Dendritic cell treated with granulocyte-macrophage colony-stimulating factor and Interleukin-4, amounts not matched to agents 40 ng/mL and 50 ng/mL, for 4 days (primary cell): ENCODE data around the gene DNAJA1.
A peak's percentile ranks its signal among the peaks of the same experiment; 100 is the strongest.
"Not testable (repeated sequence)": the region's sequence is repeated elsewhere in the genome, so short reads cannot be mapped to it uniquely, and the experiment has no call there.

Experiments
- H3K27ac Mint-ChIP-seq: one replicate; pipeline ENCODE4 v1.8.0; 2022; ENCODE audit warnings: mild to moderate bottlenecking, mixed read lengths
- H3K27me3 Mint-ChIP-seq: one replicate; pipeline ENCODE4 v1.8.0; 2022; ENCODE audit warnings: mild to moderate bottlenecking, mixed read lengths
- H3K36me3 Mint-ChIP-seq: one replicate; pipeline ENCODE4 v1.8.0; 2022; ENCODE audit warnings: low read depth, mixed read lengths
- H3K4me1 Mint-ChIP-seq: one replicate; pipeline ENCODE4 v1.8.0; 2022; ENCODE audit warnings: low read depth, mixed read lengths
- H3K4me3 Mint-ChIP-seq: one replicate; pipeline ENCODE4 v1.8.0; 2022; ENCODE audit warnings: mild to moderate bottlenecking, moderate library complexity, mixed read lengths
- H3K9me3 Mint-ChIP-seq: one replicate; pipeline ENCODE4 v1.8.0; 2022; ENCODE audit warnings: mixed read lengths
- intact Hi-C: fragments of 100-400 bp; cut with micrococcal nuclease; formaldehyde crosslinking; loops from one replicate; pipeline ENCODE4 v1.15.0; 2022

DNAJA1 gene

DNA sequence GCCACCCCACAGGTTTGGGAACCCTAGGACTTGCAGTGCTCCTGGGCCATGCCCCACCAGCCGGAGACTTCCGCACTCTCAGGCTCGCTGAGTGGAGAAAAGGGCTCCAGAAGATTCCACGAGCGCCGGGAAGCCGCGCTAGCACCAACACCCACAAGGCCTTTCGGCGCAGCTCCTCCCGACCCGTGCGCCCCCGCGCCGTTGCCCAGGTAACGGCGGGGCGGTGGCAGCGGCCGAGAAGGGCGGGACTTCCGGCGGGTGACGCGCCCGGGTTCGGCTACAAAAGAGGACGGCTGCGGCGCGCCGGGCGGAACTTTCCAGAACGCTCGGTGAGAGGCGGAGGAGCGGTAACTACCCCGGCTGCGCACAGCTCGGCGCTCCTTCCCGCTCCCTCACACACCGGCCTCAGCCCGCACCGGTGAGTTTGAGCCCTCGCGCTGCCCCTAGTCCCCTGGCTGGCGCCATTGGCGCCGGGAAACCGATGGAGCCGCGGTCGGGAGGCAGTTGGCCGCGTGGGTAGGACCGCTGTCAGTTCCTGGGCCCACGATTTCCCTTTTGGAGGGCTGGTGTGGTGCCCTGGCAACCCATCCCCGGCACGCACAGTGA lies at the start of gene DNAJA1:
Gene DNAJA1 (plus strand): TSS at position 308 of the 606 bp plus-strand sequence. CDS start 1,212 bp downstream, outside the sequence.
- no peaks in the 10 kb centered on the region for H3K9me3 Mint-ChIP-seq
- peaks cover 55% of the 10 kb centered on the region for H3K36me3 Mint-ChIP-seq

DNA sequence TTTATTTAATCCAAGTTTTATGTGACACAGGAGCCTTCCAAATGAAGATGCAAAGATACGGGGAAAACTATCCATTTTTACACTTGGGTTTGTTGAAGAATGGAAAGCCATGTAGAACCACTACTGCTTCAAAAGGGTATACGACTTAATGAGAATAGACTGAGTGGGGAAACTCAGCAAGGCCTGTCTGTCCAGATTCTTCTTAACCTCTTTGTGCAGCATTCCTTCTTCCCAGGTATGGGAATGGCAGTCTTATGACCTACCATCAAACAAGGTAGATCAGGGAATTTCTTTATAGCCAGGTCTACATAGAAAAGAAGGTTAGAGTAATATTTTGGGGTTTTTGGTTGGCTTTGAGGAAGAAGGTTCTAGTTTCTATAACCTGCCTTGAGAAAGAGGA lies 47.0 kb upstream of the DNAJA1 start:
- Mint-ChIP-seq H3K4me1 (no peaks in the 10 kb centered on the region), H3K9me3 (no peaks in the 10 kb centered on the region), H3K4me3 (no peak overlapping the region), H3K36me3 (peaks cover 69% of the 10 kb centered on the region), H3K27me3 (no peaks in the 10 kb centered on the region), H3K27ac (no peak overlapping the region)
- intact Hi-C loops: no loop called here

More for the DNA sequence above, at the start of gene DNAJA1:
- peaks cover 62% of the 10 kb centered on the region for H3K4me1 Mint-ChIP-seq
- H3K27me3 Mint-ChIP-seq: no peaks in the 10 kb centered on the region
- peak within 1 kb of the TSS; percentile 90 for H3K4me3 Mint-ChIP-seq
- H3K27ac Mint-ChIP-seq: peak within 1 kb of the TSS; percentile 92
- intact Hi-C loops: loop anchor here (10.0 kb wide), 1 partner anchor 50 kb away; the partner anchor contains the start of gene SMU1

DNA sequence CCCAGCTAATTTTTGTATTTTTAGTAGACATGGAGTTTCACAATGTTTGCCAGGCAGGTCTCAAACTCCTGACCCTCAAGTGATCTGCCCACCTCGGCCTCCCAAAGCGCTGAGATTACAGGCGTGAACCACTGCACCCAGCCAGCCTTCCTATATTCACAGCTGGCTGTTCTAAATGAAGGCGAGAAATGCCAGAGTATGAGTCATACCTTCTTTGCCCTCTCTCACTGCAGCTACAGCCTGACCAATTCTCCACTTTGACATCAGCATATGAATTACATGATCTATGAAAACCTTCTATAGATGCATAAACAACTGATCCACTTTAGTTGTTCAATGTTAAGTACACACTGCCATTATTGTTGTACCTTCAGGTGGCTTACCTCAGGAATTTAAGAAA lies 38.1 kb upstream of the DNAJA1 start:
- Mint-ChIP-seq H3K36me3 (peaks cover 91% of the 10 kb centered on the region), H3K9me3 (no peaks in the 10 kb centered on the region), H3K4me1 (peaks cover 4% of the 10 kb centered on the region), H3K27me3 (no peaks in the 10 kb centered on the region), H3K27ac (no peak overlapping the region), H3K4me3 (no peak overlapping the region)
- intact Hi-C loops: no loop called here

DNA sequence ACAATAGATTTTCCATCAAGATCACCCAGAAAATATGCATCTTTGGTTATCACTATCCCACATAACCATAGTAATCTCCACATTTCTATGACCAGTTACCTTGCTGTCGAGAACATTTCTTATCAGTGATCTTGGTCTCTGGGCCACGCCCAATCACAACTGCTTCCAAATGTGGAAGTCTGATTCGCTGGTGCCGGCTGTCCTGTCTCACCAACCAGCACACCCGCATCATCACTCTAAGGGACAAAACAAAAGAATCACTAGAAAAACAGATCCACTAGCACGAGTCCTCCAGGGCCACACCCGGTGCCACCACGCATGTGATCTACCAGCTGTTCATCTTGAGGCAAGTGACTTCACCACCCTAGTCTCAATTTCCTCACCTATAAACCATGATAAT lies 35.4 kb upstream of the DNAJA1 start:
- no peak overlapping the region for H3K27ac Mint-ChIP-seq
- peaks cover 26% of the 10 kb centered on the region for H3K4me1 Mint-ChIP-seq
- H3K27me3 Mint-ChIP-seq: no peaks in the 10 kb centered on the region
- no peaks in the 10 kb centered on the region for H3K9me3 Mint-ChIP-seq
- H3K4me3 Mint-ChIP-seq: no peak overlapping the region
- H3K36me3 Mint-ChIP-seq: peaks cover 92% of the 10 kb centered on the region
- intact Hi-C loops: no loop called here

DNA sequence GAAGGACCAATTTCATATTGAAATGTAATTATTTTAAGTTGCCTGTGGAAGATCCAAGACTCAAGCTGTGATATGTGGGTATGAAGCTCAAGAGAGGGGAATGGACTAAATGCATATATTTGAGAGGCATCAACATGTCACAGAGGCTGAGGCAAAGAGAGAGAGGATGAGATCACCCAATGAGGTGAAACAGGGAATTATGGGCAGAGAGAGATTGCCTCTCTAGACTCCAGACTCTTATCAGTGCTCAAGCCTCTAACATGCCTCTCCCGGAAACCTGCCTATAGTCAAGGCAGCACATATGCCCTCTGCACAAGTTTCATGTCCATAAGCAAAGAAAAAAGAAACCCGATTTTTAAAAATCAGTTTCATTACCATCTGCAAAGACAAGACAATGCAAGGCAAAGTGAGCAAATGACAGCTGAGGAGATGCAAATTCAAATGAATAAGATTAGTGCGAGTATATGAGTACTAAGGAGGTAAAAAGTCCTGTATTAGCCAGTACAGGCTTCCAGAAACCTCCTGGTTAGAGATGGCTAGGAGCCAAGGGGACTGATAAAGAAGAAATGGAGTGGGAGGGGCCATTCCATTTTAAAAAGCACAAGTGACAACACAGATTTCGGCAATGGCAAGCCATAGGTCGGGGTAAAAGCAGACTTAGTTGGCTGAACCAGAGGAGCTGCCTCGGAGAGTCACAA lies 33.0 kb upstream of the DNAJA1 start:
- no peak overlapping the region for H3K27ac Mint-ChIP-seq
- intact Hi-C loops: no loop called here
- no peaks in the 10 kb centered on the region for H3K9me3 Mint-ChIP-seq

DNA sequence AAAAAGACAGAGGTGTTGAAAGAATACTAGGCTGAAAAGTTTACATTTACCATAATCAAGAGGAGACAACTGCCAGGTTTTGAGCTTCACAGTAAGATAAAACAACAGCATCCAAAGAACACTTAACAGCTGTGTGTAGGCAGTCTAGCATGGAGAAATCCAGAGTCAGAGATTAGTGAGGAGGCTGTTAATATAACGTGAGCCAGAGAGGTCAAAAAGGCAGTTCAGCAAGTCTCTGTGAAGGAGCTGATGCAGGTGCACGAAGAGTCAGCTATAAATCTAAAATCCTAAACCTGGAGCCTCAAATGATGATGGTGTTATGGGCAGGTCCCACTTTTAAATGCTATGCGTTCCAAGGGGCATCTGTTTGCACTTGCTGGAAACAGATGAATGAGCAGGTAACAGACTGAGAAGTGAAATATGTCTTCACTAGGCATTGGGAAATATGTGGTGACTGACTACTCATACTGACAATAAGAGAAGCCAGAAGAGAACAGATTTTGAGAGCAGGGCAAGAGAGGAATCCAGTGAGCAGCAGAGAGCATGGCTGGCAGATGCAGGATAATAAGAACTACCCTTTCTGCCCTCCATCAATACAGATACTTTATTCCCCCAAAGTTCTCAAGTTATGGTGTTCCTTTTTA lies 32.4 kb upstream of the DNAJA1 start:
- Mint-ChIP-seq H3K9me3 (no peaks in the 10 kb centered on the region), H3K27me3 (no peaks in the 10 kb centered on the region), H3K36me3 (peaks cover 91% of the 10 kb centered on the region), H3K4me3 (no peak overlapping the region), H3K4me1 (peaks cover 31% of the 10 kb centered on the region), H3K27ac (no peak overlapping the region)
- intact Hi-C loops: no loop called here

More for the DNA sequence above, 33.0 kb upstream of the DNAJA1 start:
- peaks cover 26% of the 10 kb centered on the region for H3K4me1 Mint-ChIP-seq
- H3K36me3 Mint-ChIP-seq: peaks cover 91% of the 10 kb centered on the region
- no peaks in the 10 kb centered on the region for H3K27me3 Mint-ChIP-seq
- H3K4me3 Mint-ChIP-seq: no peak overlapping the region

DNA sequence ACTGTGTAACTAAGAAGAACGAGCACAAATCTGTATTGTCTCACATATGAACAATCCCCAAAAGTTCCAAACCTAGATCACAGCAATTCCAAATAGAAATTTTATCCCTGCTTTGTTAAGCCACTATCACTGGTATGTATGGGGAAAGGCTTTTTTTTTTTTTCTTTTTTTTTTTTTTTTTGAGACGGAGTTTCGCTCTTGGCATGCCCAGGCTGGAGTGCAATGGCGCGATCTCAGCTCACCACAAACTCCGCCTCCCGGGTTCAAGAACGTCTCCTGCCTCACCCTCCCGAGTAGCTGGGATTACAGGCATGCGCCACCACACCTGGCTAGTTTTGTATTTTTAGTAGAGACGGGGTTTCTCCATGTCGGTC lies 24.4 kb upstream of the DNAJA1 start:
- peak overlapping the region; percentile 95 for H3K27ac Mint-ChIP-seq
- intact Hi-C loops, H3K27me3 Mint-ChIP-seq, H3K9me3 Mint-ChIP-seq: not testable (repeated sequence)
- peaks cover 46% of the 10 kb centered on the region for H3K36me3 Mint-ChIP-seq
- peak overlapping the region; percentile 94 for H3K4me3 Mint-ChIP-seq
- peaks cover 37% of the 10 kb centered on the region for H3K4me1 Mint-ChIP-seq

DNA sequence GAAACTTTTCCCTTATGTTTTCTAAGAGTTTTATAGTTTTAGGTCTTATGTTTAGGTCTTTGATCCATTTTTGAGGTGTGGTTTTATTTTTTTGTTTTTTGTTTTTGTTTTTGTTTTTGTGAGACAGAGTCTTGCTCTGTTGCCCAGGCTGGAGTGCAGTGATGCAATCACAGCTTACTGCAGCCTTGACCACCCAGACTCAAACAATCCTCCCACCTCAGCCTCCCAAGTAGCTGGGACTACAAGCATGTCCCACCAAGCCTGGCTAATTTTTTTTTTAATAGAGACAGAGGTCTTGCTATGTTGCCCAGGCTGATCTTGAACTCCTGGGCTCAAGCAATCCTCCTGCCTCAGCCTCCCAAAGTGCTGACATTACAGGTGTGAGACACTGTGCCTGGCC lies 19.7 kb upstream of the DNAJA1 start:
- H3K4me3 Mint-ChIP-seq, H3K27me3 Mint-ChIP-seq, intact Hi-C loops, H3K9me3 Mint-ChIP-seq: not testable (repeated sequence)
- Mint-ChIP-seq H3K4me1 (peaks cover 19% of the 10 kb centered on the region), H3K36me3 (peaks cover 14% of the 10 kb centered on the region), H3K27ac (peak overlapping the region; percentile 9)

DNA sequence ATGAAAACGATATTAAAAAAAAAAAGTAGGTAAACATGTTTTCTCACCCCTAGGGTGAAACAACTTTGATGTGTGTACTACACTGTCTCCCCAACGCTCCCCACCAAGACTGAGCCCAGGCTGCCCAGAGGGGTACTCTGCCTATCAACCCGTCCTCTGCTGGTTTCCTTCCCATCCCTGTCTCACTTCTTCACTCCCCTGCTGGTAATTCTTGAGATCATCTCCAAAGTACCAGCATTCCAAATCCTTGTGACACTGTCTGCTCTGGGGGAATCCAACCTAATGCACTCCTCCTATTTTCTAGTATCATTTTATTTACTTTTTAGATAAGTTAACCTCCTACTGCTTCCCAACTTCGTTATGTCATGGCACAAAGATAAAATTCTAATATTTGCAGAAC lies 17.3 kb upstream of the DNAJA1 start:
- no peaks in the 10 kb centered on the region for H3K9me3 Mint-ChIP-seq
- peaks cover 18% of the 10 kb centered on the region for H3K4me1 Mint-ChIP-seq
- intact Hi-C loops: no loop called here
- H3K4me3 Mint-ChIP-seq: no peak overlapping the region
- no peaks in the 10 kb centered on the region for H3K27me3 Mint-ChIP-seq
- H3K36me3 Mint-ChIP-seq: peaks cover 11% of the 10 kb centered on the region
- no peak overlapping the region for H3K27ac Mint-ChIP-seq

DNA sequence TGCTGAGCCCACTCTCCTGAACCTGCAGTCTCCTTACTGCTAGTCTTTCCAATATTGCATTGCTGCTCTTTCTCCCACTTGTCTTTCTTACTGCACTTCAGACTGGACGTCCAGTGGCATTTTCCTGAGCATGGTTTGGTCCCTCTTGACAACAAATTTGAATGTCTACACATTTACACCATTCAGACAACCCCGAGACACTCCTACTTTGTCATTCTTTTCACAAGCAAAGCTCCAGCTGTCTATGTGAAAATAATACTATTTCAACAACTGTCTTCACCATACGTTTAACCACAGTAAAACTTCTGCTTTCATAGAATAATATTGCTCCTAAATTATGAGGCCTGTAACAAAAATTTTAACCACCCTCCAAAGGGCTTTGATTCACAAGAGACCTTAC lies 13.2 kb upstream of the DNAJA1 start:
- Mint-ChIP-seq H3K9me3 (no peaks in the 10 kb centered on the region), H3K4me3 (no peak overlapping the region), H3K27ac (no peak overlapping the region), H3K27me3 (no peaks in the 10 kb centered on the region), H3K36me3 (peaks cover 11% of the 10 kb centered on the region), H3K4me1 (peaks cover 17% of the 10 kb centered on the region)
- intact Hi-C loops: no loop called here

DNA sequence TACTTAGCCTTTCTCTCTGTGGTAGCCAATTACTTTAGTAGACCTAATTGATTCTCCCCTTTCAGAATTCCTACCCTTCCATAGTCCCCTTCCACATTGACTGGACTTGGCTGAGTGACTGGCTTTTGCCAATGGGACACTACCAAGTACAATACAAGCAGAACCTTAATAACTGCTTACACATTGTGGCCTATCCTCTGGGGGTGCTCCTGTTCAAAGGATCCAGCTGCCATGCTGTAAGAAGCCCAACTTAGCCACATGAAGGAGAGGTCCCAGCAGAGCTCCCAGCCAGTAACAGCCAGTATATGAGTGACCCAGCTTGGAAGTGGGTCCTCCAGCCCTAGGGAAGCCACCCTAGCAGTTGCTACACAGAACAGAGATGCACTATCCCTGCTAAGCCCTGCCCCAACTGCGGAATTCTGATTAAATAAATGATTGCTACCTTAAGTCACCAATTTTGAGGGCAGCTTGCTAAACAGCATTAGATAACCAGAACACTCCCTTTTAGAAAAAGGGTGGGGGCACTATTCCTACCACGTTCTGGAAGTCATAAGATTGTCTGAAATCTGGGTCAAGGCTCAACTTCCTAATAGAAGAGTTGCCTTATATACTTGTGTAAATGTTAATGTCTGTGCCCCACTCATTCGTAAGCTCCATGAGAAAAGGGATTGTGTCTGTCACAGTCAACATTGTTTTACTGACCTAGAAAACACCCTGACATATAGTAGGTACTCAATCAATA lies 12.6 kb upstream of the DNAJA1 start:
- H3K27ac Mint-ChIP-seq: no peak overlapping the region
- intact Hi-C loops: no loop called here
- H3K4me1 Mint-ChIP-seq: peaks cover 17% of the 10 kb centered on the region
- no peaks in the 10 kb centered on the region for H3K27me3 Mint-ChIP-seq
- no peak overlapping the region for H3K4me3 Mint-ChIP-seq
- peaks cover 11% of the 10 kb centered on the region for H3K36me3 Mint-ChIP-seq
- H3K9me3 Mint-ChIP-seq: no peaks in the 10 kb centered on the region

DNA sequence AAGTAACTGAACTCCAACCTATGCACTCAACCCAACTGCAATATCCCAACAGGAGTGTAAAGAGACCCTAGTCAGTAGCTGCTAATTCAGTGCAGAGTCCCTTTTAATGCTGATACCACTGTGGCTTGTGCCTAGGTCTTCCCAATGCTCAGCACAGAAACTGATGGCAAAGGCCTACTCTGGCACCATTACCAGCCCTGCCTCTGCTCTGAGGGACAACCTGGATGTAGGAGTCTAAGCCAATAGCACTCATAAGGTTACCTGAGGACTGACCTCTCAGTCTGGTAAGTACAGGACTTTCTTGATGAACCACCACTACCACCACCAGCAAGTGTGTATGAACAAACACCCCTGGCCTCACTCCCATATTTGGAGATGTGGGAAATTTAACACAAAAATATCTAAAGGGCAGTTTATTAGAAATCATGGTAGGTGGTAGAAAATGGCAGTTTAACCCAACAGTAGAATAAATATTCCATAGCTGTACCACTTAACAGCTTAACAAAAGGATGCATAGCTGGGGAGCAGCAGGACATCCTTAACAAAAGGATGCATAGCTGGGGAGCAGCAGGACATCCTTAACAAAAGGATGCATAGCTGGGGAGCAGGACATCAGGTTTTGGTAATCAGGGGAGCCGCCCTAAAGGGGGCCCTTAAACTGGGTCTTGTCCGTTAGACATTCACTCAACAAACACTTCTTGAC lies 11.0 kb upstream of the DNAJA1 start:
- Mint-ChIP-seq H3K36me3 (peaks cover 11% of the 10 kb centered on the region), H3K9me3 (no peaks in the 10 kb centered on the region), H3K27me3 (no peaks in the 10 kb centered on the region), H3K27ac (no peak overlapping the region), H3K4me1 (peaks cover 17% of the 10 kb centered on the region), H3K4me3 (no peak overlapping the region)
- intact Hi-C loops: no loop called here

DNA sequence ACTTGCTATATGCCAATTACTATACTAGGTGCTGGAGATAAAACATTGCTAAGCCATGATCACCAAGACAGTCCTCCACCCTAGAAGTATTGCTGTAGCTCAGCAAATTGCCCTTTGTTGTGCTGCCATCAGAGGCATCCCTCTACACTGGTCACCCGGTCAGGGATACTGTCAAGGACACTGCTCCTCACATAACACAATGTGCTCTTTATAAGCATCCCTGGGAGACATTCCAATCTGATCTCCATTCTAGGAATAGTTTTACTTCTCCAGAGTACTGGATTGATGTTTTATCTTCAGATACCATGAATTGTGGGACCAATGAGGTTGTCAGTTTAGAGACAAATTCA lies 10.4 kb upstream of the DNAJA1 start:
- no peak overlapping the region for H3K27ac Mint-ChIP-seq
- no peak overlapping the region for H3K4me3 Mint-ChIP-seq
- H3K36me3 Mint-ChIP-seq: peaks cover 15% of the 10 kb centered on the region
- no peaks in the 10 kb centered on the region for H3K27me3 Mint-ChIP-seq
- no peaks in the 10 kb centered on the region for H3K9me3 Mint-ChIP-seq
- intact Hi-C loops: no loop called here
- peaks cover 17% of the 10 kb centered on the region for H3K4me1 Mint-ChIP-seq
